Stimulated activated CD8-positive, alpha-beta memory T cell treated with anti-CD3 and anti-CD28 coated beads, Interleukin-7, amount 100 ng/mL, for 24 hours (primary cell): ENCODE data around the gene SLC6A16.
"Not testable (repeated sequence)": the region's sequence is repeated elsewhere in the genome, so short reads cannot be mapped to it uniquely, and the experiment has no call there.

Experiments used
- DNase-seq: peaks from one replicate; pipeline ENCODE4 v3.0.0-alpha.2; 2020; ENCODE audit warnings: low read depth

The SLC6A16 gene

DNA sequence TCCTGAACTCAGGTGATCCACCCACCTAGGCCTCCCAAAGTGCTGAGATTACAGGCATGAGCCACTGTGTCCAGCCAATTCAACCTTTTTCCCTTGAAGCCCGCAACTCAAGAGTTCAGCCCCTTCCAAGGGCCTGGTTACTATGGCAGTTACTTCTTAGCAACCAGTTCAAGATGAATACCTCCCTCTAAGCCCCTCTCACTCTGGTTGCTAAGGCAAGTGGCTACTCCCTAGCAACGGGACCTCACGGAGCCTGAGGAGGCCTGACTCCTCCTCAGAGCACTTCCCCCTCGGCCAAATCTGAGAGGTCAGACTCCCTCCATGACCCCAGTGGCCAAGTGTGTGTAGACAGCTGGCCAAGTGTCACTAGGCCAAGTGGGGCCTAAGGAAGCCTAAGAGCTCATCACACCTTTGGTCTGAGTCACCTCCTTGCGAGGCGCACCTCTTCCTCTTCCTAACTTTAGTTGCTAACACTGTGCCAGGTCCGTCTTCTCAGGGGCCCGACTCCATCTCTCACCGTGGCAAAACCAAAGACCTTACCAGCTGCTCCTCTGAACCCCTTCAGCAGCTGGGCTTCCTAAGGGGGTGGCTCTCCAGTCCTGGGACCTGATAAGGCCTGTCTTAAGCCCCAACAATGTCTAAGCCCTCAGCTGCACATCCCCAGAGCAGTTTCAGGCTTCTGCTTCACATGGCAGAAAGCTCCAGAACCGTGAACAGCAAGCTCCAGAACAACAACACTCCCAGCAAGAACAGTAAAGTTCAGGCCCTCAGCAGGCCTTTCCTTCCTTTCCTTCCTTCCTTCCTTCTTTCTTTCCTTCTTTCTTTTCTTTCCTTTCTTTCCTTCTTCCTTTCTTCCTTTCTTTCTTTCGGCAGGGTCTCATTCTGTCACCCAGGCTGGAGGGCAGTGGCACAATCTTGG, 19.8 kb upstream of the SLC6A16 start:
- no peak for DNase-seq

DNA sequence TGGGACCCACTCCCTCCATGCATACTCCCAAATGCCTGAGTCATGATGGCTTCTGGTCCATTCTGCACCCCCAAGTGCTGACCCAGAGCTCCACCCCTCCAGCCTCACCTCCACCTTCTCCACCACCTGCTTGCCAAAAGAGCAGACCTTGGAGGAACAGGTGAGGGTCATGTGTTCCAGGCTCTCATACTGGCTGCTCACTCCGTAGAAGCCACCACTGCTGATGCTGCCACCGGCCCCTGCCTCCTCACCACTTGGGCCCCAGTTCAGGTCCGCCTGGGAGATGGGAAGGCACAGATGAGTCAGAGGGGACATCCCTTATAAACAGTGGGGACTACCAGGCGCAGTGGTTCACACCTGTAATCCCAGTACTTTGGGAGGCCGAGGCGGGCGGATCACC, 18.1 kb upstream of the SLC6A16 start:
- no peak for DNase-seq

GRCh38 chr19:49342291-49342721, 17.3 kb upstream of the SLC6A16 start:
- DNase-seq = no peak

DNA sequence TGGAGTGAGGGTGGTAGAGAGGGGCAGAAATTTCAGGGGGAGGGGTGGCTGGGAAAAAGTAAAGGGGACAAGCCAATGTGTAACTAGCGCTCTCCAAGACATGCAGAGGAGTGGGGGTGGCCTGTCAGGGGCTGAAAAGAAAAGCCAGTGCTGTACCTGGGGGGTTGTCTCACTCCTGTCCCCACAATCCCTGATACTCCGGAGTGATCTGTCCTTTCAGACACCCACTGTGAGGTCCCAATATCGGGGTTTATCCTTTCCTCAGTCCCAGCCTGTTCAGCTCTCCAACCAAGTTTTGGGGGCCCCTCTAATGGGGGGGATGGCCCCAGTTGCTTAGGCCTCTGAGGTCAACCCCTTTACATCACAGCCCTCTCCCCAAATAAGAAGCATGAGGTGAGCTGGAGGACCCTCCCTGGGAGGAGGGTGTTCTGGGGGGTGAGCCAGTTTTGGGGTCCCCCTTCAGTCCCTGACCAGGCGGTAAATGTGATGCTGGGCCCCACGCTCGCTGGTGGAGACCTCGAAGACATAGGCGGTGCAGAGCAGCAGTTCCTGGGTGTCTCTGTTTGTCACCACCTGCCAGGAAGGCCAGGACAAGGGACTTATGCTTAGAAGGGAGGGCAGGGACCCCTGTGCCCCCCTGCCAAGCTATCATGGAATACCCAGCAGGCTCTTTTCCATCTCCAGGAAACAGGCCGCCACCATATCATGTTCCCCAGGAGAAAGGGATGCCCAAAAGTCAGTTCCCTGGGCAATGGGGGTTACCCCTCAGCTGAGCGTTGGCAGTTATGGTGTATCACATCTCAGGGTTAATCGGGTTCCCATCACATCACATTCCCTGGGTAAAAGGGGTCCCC, 16.1 kb upstream of the SLC6A16 start:
- no peak for DNase-seq

GRCh38 chr19:49340069-49340864, 15.3 kb upstream of the SLC6A16 start:
- DNase-seq = no peak

DNA sequence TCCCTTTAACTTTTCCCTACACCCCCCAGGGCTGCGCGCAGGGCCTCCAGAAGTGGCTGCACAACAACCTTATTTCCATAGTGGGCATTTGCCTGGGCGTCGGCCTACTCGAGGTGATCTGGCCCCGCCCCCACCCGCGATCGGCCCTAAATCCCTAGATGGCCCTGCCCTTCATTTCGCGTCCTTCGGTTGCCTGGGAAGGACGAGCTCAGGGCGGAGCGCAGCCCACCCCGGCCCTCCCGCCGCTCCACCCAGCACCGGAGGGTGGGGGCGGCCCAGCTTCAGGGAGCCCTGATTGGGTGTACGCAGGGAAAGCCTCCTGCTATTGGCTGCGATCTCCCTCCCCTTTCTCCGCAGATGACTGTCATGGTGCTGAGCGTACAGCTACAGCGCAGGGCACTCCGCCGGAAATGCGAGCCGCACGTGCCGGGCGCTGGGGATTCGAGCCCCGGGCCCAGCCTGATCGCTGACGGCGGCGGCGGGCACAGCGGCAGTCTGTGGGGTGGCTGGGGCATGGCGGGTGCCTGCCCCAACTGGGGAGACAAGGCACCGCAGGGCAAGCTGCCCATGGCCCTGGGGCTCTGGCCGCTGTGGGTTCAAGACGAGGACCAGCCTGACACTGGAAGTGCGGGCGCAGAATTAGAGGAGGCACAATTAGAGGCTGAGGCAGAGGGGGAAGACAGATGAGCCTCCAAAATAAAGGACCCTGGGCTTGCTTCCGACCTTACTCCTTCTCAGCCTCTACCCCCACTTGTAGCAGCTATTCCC, 14.5 kb upstream of the SLC6A16 start:
- DNase-seq = no peak

DNA sequence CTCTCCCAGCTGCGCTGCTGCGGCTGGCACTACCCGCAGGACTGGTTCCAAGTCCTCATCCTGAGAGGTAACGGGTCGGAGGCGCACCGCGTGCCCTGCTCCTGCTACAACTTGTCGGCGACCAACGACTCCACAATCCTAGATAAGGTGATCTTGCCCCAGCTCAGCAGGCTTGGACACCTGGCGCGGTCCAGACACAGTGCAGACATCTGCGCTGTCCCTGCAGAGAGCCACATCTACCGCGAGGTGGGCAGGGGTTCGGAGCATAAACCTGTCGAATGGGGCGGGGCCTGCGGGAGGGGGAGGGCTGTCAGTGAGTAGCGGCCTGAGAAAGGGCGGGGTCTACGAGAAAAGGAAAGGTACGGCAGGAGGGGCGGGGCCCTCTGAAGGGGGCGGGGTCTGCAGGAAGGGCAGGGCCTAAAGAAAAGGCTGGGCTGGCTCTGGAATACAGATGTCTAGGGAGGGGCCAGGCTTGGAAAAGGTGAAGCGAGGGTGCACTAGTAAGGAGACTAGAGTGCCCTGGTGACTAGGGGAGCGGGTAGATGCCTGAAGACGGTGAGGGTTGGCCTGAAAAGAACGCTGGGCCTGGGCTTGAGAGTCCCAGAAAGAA, 13.8 kb upstream of the SLC6A16 start:
- DNase-seq = no peak

- no peak for DNase-seq
These were observed 13.2 kb upstream of the SLC6A16 start for GRCh38 chr19:49338023-49338677.

- DNase-seq = no peak
These were observed 12.5 kb upstream of the SLC6A16 start for GRCh38 chr19:49337267-49338022.

DNA sequence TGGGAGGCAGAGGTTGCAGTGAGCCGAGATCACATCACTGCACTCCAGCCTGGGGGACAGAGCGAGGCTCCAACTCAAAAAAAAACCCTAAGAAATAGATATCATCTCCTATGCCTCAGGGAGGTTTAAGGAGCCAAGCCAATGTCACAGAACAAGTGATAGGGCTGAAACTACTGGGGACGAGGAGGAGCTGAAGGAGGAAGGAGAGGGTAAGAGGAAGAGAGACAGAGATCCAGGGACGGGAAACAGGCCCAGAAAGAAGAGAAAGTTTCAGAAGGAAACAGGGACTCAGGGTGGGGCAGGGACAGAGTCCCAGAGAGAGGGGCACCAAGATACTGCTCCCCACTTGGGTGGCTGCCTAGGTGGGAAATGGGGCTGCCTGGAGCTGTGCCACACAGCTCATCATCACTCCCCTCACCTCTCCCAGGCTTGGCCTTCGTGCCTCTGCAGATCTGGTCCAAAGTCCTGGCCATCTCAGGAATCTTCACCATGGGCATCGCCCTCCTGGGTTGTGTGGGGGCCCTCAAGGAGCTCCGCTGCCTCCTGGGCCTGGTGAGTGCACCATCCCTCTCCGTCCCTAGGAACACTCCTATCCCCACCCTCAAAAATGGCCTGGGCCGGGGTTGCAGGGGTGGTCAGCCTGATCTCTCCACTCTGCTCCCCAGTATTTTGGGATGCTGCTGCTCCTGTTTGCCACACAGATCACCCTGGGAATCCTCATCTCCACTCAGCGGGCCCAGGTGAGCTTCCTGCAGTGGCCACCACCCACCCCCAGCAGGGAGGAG, 11.7 kb upstream of the SLC6A16 start:
- DNase-seq = no peak

- DNase-seq = no peak
These were observed 10.9 kb upstream of the SLC6A16 start for GRCh38 chr19:49335784-49336481.

- no peak for DNase-seq
These were observed 10.2 kb upstream of the SLC6A16 start, which contains the start of gene CD37 for GRCh38 chr19:49335071-49335783. CD37 (plus strand) TSS chr19:49335406; CDS start chr19:49335541, 135 bp downstream.

DNA sequence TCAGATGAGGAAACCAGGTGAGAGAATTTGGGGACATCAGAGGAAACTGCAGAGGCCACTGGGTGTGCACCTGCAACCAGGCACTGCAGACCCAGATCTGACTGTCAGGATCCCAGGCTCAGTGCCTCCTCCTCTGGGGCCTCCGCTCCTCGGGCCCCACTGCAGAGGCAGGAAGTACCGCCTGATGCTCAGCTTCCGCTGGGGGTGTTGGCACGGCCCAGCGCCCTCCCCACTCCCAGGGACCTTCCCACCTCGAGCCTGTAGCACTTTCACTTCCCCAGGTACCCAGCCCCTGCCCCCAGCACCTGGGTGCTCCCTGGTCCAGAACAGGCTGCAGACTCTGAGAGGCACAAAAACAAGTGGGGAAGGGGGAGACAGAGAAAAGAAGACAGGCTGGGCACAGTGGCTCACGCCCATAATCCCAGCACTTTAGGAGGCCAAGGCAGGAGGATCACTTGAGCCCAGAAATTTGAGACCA, 8.9 kb upstream of the SLC6A16 start:
- no peak for DNase-seq

DNA sequence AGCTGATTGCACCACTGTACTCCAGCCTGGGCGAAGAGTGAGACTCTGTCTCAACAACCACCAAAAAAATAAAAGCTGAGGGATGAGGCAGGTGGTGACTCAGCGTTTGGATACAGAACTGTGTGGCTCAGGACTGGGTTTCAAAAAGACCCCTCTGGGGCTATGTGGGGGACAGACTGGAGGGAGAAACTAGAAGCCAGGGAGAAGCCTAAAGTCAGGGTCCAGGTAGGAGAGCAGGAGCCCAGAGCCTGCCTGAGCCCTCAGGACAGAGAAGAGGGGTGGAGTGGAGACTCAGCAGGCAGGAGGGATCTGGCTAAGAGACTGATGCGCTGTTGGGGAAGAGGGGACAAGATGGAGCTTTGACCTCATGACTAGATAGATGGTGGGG, 8.4 kb upstream of the SLC6A16 start:
- no peak for DNase-seq

- not testable (repeated sequence) for DNase-seq
These were observed 7.9 kb upstream of the SLC6A16 start for GRCh38 chr19:49332691-49333417.

- DNase-seq = no peak
These were observed 6.6 kb upstream of the SLC6A16 start for GRCh38 chr19:49331616-49332055.
